Stimulated activated effector memory CD8-positive, alpha-beta T cell treated with anti-CD3 and anti-CD28 coated beads, Interleukin-12 subunit alpha, Interleukin-12 subunit beta, amount 100 ng/mL, for 72 hours (primary cell): ENCODE measurements around the gene NSMCE1.
"Not testable (repeated sequence)": the region's sequence is repeated elsewhere in the genome, so short reads cannot be mapped to it uniquely, and the experiment has no call there.

Experiments used
- ATAC-seq: fragments of 150-1000 bp; cut with Tn5 transposase; 2 replicates; pipeline ENCODE4 v1.10.0; 2021
- DNase-seq, 2 donors: peaks; one replicate each; pipeline ENCODE4 v3.0.0; 2021 to 2022; ENCODE audit warnings: low spot score in 2 of 2
- H3K27ac Mint-ChIP-seq: one replicate; pipeline ENCODE4 v1.8.0; 2022; ENCODE audit warnings: mild to moderate bottlenecking, mixed read lengths
- H3K36me3 Mint-ChIP-seq: one replicate; pipeline ENCODE4 v1.8.0; 2022; ENCODE audit warnings: mild to moderate bottlenecking, mixed read lengths
- H3K4me1 Mint-ChIP-seq: one replicate; pipeline ENCODE4 v1.8.0; 2022; ENCODE audit warnings: mixed read lengths
- H3K4me3 Mint-ChIP-seq: one replicate; pipeline ENCODE4 v1.8.0; 2022; ENCODE audit warnings: mild to moderate bottlenecking, mixed read lengths
- H3K9me3 Mint-ChIP-seq: one replicate; pipeline ENCODE4 v1.8.0; 2022; ENCODE audit warnings: mixed read lengths

The NSMCE1 gene

DNA sequence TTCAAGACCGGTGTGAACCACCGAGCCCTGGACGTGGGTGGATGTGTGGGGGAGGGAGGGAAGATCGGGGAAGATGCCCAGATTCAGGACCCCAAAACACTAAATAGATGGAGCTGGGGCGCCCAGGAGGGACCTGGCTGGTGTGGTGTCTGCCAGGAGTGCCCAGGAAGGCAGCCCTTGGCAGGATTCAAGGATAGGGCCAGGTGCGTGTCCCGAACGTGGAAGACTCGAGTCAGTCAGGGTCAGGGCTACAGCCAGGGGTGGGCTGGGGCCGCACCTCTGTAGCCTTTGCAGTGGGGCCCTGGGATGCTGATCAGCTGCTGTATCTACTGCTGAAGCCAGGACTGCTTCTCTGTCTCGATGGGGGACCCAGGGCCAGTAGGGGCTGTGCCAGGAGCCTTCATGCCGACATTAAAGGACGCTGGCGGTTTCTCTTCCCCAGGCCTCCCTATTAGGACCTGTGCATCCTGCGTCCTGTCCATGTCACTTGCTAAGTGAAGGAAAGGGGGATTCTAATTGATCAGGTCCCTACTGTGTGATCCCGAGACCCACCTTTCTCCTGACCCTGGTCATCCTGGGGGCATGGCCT, 52.2 kb downstream of the NSMCE1 start:
- Mint-ChIP-seq H3K36me3 (peaks cover 5% of the 10 kb centered on the region), H3K4me1 (no peaks in the 10 kb centered on the region), H3K4me3 (no peak overlapping the region), H3K27ac (peak overlapping the region; percentile 7), H3K9me3 (no peaks in the 10 kb centered on the region)
- DNase-seq (no peak), ATAC-seq (no peak)

DNA sequence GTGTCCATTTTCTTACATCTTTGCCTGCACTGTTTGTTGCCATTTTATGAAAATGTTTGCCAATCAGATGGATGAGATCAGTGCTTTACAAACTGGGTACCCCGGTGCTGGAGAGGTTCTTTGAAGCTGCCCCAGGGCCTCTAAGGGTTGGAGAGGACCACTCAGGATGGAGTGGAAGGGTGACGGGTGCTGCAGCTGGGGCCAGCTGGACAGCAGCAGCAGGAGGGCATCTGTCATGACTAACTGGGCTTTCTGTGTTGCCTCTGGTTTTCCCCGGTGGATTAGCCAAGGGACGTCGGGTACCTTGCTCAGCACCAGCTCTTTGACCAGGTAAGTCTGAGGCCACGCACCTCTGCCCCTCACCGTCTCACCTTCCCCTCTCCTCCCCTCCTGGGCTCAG, 52.9 kb downstream of the NSMCE1 start:
- Mint-ChIP-seq H3K27ac (peak overlapping the region; percentile 7), H3K36me3 (peaks cover 12% of the 10 kb centered on the region), H3K4me3 (no peak overlapping the region), H3K9me3 (no peaks in the 10 kb centered on the region), H3K4me1 (no peaks in the 10 kb centered on the region)
- ATAC-seq: no peak
- DNase-seq: no peak

DNA sequence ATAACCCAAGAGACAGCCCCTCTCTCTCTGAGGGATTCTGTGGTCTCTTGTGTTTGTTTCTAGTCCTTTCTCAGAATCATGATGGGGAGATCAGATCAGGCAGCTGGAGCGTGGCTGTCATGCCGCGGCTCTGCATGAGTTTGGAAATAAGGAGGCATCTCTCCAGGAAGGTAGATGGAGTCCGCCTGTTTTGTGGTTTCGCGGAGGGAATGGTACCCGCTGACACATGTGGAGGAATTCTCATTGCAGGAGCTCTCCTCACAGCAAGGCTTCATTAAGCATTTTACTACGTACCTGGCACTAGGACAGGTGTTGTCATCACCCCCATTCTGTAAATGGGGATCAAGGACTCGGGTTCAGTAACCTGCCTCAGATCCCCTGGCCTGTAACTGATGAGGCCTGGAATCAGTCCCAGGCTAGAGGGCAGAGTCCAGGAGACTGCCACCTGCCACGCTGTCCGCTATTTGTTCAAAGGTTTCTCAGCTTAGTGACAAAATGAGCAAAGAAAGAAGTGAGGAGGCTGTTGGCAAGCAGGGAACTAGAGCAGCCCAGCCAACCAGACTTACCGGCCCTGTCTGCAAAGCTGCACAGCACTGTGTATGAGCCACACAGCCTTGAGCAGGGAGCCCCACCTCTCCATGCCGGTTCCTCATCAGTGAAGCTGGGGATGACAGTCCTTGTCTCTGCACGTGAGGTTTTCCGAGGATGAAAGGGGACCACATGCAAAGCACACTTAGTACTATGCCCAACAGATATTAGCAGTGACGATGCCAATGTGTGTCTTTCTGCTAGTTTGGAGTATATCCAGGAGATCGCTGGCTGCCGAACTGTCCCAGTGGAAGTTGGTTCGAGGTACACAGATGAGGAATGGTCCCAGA, 54.2 kb downstream of the NSMCE1 start:
- no peak for ATAC-seq
- Mint-ChIP-seq H3K4me3 (no peak overlapping the region), H3K27ac (peak overlapping the region; percentile 7), H3K4me1 (no peaks in the 10 kb centered on the region), H3K36me3 (peaks cover 15% of the 10 kb centered on the region), H3K9me3 (no peaks in the 10 kb centered on the region)
- DNase-seq: no peak

DNA sequence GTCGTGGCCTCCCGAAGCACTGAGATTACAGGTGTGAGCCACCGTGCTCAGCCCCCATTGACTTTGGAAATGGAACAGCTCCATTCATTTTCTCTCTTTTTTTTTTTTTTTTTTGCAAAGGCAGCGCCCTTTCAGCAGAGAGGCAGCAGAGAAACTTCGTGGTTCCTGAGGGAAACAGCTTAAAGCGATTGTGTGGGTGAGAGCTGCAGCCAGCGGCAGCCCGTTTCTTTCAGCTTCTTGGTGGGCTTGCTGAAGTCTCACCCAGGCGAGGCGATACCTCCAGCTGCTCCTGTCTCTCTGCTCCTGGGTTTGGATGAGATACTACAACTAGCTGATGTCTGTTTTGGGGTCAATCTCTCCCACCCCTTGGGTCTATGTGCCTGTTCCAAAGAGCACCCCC, 57.5 kb downstream of the NSMCE1 start:
- no peak for DNase-seq
- Mint-ChIP-seq H3K27ac (no peak overlapping the region), H3K9me3 (no peaks in the 10 kb centered on the region), H3K36me3 (peaks cover 9% of the 10 kb centered on the region), H3K4me3 (no peak overlapping the region), H3K4me1 (no peaks in the 10 kb centered on the region)
- no peak for ATAC-seq

DNA sequence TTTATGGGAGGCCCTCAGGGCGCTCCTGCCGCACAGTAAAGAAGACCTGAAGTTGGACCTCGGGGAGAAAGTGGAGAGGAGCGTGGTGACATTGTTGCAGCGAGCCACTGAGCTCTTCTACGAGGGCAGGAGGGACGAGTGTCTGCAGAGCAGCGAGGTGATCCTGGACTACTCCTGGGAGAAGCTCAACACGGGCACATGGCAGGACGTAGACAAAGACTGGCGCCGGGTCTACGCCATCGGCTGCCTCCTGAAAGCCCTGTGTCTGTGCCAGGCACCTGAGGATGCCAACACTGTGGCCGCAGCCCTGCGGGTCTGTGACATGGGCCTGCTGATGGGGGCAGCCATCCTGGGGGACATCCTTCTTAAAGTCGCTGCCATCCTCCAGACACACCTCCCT, 58.4 kb downstream of the NSMCE1 start:
- no peaks in the 10 kb centered on the region for H3K9me3 Mint-ChIP-seq
- no peak overlapping the region for H3K4me3 Mint-ChIP-seq
- no peaks in the 10 kb centered on the region for H3K4me1 Mint-ChIP-seq
- DNase-seq (no peak), ATAC-seq (no peak)
- H3K36me3 Mint-ChIP-seq: peaks cover 9% of the 10 kb centered on the region
- no peak overlapping the region for H3K27ac Mint-ChIP-seq

DNA sequence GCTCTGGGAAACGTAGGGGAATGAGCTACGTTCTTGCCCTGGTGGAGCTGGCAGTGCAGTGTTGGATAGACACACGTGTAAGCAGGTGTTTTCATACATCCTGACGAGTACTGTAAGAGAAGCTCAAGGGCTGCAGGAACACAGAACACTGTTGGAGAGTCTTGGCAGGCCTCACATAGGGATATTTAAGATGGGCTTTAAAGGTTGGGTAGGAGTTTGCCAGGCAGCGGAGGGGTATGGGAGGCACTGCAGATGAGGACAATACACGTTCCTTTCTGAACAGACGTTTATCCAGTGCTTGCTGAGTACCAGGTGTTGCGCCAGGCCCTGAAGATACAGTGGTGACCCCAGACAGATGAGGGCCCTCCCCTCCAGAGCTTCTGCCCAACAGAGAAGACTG, 59.0 kb downstream of the NSMCE1 start:
- Mint-ChIP-seq H3K9me3 (no peaks in the 10 kb centered on the region), H3K36me3 (peaks cover 9% of the 10 kb centered on the region), H3K4me3 (no peak overlapping the region), H3K4me1 (peaks cover under 1% of the 10 kb centered on the region), H3K27ac (no peak overlapping the region)
- DNase-seq (no peak), ATAC-seq (no peak)

DNA sequence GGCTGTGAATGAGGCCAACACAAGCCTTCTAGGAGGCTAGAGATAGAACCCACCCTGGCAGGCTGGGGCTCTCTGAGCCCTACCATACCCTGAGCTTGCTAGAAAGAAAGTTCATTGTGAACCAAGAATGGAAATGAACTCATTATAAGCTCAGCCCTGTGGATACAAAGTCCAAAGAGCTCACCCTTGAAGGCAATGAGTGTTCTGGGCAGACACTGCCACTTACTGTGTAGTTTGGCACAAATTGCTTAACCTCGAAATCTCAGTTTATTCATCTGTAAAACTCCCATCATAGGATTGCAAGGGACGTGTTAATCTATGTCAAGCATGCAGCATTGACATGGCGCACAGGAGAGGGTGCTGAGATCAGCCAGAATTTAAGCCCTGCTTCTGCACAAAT, 59.8 kb downstream of the NSMCE1 start:
- DNase-seq (no peak), ATAC-seq (no peak)
- H3K36me3 Mint-ChIP-seq: peaks cover 17% of the 10 kb centered on the region
- no peak overlapping the region for H3K4me3 Mint-ChIP-seq
- H3K9me3 Mint-ChIP-seq: no peaks in the 10 kb centered on the region
- peaks cover 9% of the 10 kb centered on the region for H3K4me1 Mint-ChIP-seq
- H3K27ac Mint-ChIP-seq: no peak overlapping the region

DNA sequence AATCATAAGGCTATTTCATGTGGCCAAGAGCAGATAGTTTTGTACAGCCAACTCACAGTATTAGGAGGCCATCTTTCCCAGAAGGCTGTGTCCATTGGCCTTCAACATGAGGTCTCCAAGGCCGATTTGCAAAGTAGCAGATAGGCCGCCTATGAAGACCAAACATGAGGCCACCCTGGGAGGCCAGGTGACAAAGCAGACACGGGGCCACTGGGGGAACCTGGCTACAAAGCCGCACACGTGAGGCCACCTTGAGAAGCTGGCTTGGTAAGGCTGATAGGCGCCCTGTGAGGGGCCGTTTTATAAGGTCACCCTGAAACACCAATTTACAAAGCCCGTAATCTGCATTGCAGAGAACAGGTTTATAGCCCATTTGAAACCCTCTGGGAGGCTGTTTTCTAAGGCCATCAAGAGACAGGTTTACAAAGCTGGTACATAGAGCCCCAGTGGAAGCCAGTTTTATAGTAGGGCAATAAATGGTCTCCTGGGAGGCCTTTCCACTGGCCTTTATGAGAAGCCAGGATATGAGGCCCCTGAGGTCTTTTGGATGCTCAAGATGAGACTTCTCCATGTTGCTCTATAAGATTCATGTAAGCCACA, 60.4 kb downstream of the NSMCE1 start:
- Mint-ChIP-seq H3K4me1 (peaks cover 11% of the 10 kb centered on the region), H3K36me3 (peaks cover 23% of the 10 kb centered on the region), H3K27ac (no peak overlapping the region), H3K4me3 (no peak overlapping the region), H3K9me3 (no peaks in the 10 kb centered on the region)
- no peak for ATAC-seq
- DNase-seq: no peak

DNA sequence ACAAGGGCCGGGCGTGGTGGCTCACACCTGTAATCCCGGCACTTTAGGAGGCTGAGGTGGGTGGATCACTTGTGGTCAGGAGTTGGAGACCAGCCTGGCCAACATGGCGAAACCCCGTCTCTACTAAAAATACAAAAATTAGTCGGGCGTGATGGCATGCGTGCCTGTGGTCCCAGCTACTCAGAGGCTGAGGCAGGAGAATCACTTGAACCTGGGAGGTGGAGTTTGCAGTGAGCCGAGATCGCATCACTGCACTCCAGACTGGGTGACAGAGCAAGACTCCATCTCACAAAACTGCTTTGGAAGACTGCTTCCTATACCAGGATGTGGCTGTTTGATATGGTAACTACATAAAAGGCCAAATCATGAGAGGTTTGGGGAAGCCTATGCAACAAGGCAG, 61.5 kb downstream of the NSMCE1 start:
- Mint-ChIP-seq H3K4me1 (peaks cover 16% of the 10 kb centered on the region), H3K36me3 (peaks cover 25% of the 10 kb centered on the region)
- not testable (repeated sequence) for H3K9me3 Mint-ChIP-seq, H3K4me3 Mint-ChIP-seq, ATAC-seq, DNase-seq, H3K27ac Mint-ChIP-seq

DNA sequence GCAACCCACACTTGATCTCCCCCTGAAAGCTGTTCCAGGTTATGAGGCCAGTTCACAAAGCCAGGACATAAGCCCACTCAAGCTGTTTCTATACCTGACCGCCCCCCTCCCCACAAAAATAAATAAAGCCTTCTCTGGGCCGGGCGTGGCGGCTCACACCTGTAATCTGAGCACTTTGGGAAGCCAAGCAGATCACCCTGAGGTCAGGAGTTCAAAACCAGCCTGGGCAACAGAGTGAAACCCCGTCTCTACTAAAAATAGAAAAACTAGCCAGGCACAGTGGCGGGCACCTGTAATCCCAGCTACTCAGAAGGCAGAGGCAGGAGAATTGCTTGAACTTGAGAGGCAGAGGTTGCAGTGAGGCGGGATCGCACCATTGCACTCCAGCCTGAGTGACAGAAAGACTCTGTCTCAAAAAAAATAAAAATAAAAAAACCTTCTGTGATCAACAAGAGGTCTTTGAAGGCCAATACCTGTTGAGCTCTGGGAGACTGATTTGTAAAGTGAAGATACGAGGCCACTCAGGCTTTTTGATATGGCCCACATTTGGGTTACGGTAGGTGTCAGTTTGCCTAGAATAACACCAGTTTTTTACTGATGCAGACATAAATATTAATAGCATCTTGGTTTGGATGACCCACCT, 63.0 kb downstream of the NSMCE1 start:
- Mint-ChIP-seq H3K4me3 (no peak overlapping the region), H3K36me3 (peaks cover 18% of the 10 kb centered on the region), H3K4me1 (peaks cover 29% of the 10 kb centered on the region), H3K27ac (no peak overlapping the region), H3K9me3 (no peaks in the 10 kb centered on the region)
- DNase-seq: no peak
- no peak for ATAC-seq

DNA sequence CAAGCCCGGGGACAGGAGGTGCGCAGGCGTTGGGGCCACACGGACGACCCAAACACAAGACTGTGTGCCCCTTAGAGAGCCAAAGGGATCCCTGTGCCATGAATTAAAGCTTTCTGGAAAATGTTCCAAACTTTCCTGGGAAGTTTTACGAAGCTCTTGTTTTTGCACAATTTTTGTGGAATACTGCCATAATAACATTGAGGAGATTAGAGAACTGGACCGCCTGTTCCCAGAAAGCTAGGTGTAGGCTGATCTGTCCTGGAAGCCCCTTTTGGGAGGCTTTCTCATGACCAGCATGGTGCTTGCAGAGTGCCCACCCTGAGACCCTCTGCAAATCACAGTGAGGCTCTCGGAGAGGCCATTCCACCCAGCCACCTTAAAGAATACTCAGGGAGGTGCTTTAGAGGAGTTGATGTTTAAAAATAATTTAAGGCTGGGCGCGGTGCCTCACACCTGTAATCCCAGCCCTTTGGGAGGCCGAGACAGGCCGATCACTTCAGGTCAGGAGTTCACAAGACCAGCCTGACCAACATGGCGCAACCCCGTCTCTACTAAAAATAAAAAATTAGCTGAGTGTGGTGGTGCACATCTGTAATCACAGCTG, 64.2 kb downstream of the NSMCE1 start:
- Mint-ChIP-seq H3K36me3 (peaks cover 16% of the 10 kb centered on the region), H3K27ac (peak overlapping the region; percentile 98), H3K9me3 (no peaks in the 10 kb centered on the region)

DNA sequence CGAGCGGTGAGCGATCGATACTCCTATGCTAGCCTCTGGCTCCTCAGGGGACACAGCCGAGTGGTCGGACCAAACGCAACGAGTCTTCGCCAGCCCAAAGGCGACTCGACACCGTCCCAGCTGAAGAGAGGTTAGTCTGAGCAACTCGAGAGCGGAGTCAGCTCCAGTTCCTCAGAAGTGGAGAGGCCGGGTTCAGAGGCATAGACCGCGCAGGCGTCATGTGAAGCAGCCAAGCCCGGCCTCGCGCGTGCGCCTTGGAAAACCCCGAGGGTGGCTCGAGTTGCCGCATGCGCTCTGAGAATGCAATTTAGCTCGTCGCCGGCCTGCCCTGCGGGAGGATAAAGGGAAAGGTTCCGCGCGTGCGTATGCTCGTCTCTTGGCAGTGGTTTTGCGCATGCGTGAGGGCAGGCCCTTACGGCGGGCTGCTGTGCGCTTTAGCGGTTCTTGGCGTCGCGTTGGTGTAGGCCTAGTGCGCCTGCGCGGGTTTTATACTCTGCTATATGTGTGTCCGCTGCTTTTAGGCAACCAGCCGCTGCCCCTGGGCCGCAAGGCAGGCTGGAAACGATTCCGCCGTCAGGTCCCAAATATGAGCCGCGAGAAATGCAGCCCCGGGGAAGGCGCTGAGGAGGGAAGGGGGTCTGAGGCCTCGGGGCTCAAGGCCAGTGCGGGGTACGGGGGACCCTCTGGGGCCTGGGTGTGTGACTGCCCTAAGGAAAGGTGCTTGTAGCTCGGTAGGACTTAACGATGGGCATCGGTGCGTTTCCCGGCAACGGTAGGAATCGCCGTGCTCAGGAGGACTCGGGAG, 64.9 kb downstream of the NSMCE1 start, which contains the start of gene KDM8:
TSS of gene KDM8 (plus strand) at position 20 of the 805 bp plus-strand sequence. CDS start 6,598 bp downstream, outside the sequence.
- Mint-ChIP-seq H3K4me3 (peak within 1 kb of the TSS; percentile 91), H3K9me3 (no peaks in the 10 kb centered on the region), H3K36me3 (peaks cover 16% of the 10 kb centered on the region), H3K4me1 (peaks cover 47% of the 10 kb centered on the region), H3K27ac (peak within 1 kb of the TSS; percentile 98)
- ATAC-seq: peak; percentile 89
- peak; percentile 96 to 100 for DNase-seq

More for the DNA sequence above, 64.2 kb downstream of the NSMCE1 start:
- no peak for ATAC-seq
- DNase-seq: no peak
- Mint-ChIP-seq H3K4me1 (peaks cover 40% of the 10 kb centered on the region), H3K4me3 (peak overlapping the region; percentile 91)

DNA sequence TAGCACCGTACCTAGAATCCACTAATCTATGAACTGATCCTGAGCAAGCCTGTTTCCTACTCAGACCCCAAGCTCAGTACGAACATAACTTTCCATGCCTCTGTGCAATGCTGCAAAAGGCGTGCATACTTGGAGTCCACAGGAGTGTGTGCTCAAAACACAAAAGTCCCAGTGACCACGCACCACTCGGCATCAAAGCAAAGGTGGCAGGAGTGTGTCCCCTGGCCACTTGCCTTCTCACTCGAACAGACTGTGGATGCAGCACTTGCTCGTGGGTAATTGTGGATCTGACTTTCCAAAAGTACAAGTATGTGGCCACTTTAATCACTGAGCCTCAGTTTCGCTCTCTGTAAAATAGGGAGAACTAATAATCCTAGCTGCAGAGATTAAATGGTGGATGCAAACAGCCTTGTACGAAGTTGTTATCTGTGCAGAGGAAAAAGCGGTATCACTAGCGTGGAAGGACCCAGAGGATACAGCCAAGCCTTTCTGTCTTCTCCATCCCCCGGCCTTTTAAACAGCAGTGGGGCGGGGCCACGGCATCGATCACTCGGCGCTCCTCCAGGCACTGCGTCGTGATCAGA, 65.6 kb downstream of the NSMCE1 start:
- H3K4me3 Mint-ChIP-seq: peak overlapping the region; percentile 91
- DNase-seq: no peak
- no peaks in the 10 kb centered on the region for H3K9me3 Mint-ChIP-seq
- H3K36me3 Mint-ChIP-seq: peaks cover 16% of the 10 kb centered on the region
- ATAC-seq: peak; percentile 85
- peaks cover 54% of the 10 kb centered on the region for H3K4me1 Mint-ChIP-seq
- H3K27ac Mint-ChIP-seq: peak overlapping the region; percentile 98

DNA sequence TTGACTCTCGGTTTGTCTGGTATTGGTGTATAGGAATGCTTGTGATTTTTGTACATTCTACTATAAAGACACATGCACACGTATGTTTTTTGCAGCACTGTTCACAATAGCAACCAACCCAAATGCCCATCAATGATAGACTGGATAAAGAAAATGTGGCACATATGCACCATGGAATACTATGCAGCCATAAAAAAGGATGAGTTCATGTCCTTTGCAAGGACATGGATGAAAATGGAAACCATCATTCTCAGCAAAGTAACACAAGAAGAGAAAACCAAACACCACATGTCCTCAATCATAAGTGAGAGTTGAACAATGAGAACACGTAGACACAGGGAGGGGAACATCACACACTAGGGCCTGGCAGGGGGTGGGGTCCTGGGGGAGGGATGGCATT, 67.7 kb downstream of the NSMCE1 start:
- not testable (repeated sequence) for H3K4me3 Mint-ChIP-seq

More for the DNA sequence above, 67.7 kb downstream of the NSMCE1 start:
- DNase-seq, H3K27ac Mint-ChIP-seq, ATAC-seq, H3K9me3 Mint-ChIP-seq: not testable (repeated sequence)
- H3K36me3 Mint-ChIP-seq: peaks cover 16% of the 10 kb centered on the region
- peaks cover 71% of the 10 kb centered on the region for H3K4me1 Mint-ChIP-seq
